DMS53 treated with DMSO at 0.1 percent for 48 hours (cell line): Measurements from ENCODE around the gene FNDC3A.
"Not testable (repeated sequence)": the region's sequence is repeated elsewhere in the genome, so short reads cannot be mapped to it uniquely, and the experiment has no call there.

ENCODE experiments used
- DNase-seq: peaks from one replicate; lab custom pipeline; 2025; ENCODE audit not compliant: unreplicated experiment; lab: John Stamatoyannopoulos, UW

Gene FNDC3A

GRCh38 chr13:49029570-49029969 is 53.9 kb downstream of the FNDC3A start:
- no peak for DNase-seq

- DNase-seq, result no peak
Measured at GRCh38 chr13:49030213-49030612, 54.5 kb downstream of the FNDC3A start.

- no peak for DNase-seq
Measured at GRCh38 chr13:49040872-49041271, 65.2 kb downstream of the FNDC3A start.

- DNase-seq, result no peak
Measured at GRCh38 chr13:49042476-49042875, 66.8 kb downstream of the FNDC3A start.

GRCh38 chr13:49044008-49044407 is 68.3 kb downstream of the FNDC3A start:
- no peak for DNase-seq

- DNase-seq, result no peak
Measured at GRCh38 chr13:49044836-49045235, 69.1 kb downstream of the FNDC3A start.

GRCh38 chr13:49046002-49046401 is 70.3 kb downstream of the FNDC3A start:
- no peak for DNase-seq

- no peak for DNase-seq
Measured at GRCh38 chr13:49046519-49046918, 70.8 kb downstream of the FNDC3A start.

- DNase-seq, result no peak
Measured at GRCh38 chr13:49052813-49053212, 77.1 kb downstream of the FNDC3A start.

- no peak for DNase-seq
Measured at GRCh38 chr13:49053215-49053614, 77.5 kb downstream of the FNDC3A start.

- no peak for DNase-seq
Measured at GRCh38 chr13:49053906-49054305, 78.2 kb downstream of the FNDC3A start.

GRCh38 chr13:49055021-49055420 is 79.3 kb downstream of the FNDC3A start:
- DNase-seq, result no peak

- DNase-seq, result no peak
Measured at GRCh38 chr13:49057176-49057575, 81.5 kb downstream of the FNDC3A start.

GRCh38 chr13:49058761-49059160 is 83.0 kb downstream of the FNDC3A start:
- DNase-seq, result no peak

- no peak for DNase-seq
Measured at GRCh38 chr13:49060678-49061387, 85.1 kb downstream of the FNDC3A start.

GRCh38 chr13:49061388-49061752 is 85.7 kb downstream of the FNDC3A start:
- DNase-seq, result not testable (repeated sequence)

- DNase-seq, result no peak
Measured at GRCh38 chr13:49062297-49062896, 86.7 kb downstream of the FNDC3A start.

GRCh38 chr13:49063011-49063410 is 87.3 kb downstream of the FNDC3A start:
- no peak for DNase-seq

GRCh38 chr13:49063497-49063896 is 87.8 kb downstream of the FNDC3A start:
- no peak for DNase-seq

- no peak for DNase-seq
Measured at GRCh38 chr13:49064476-49064875, 88.8 kb downstream of the FNDC3A start.

GRCh38 chr13:49066856-49067255 is 91.1 kb downstream of the FNDC3A start:
- no peak for DNase-seq

GRCh38 chr13:49068498-49068897 is 92.8 kb downstream of the FNDC3A start:
- DNase-seq, result not testable (repeated sequence)

GRCh38 chr13:49070021-49070420 is 94.3 kb downstream of the FNDC3A start:
- DNase-seq, result not testable (repeated sequence)
